Measurements from ENCODE around the gene TERB1. TPM values are rescaled to one million over a fixed set of nuclear protein-coding genes. Genes with fewer than 3 reads are reported as not detected.

Gene TERB1, protein sequence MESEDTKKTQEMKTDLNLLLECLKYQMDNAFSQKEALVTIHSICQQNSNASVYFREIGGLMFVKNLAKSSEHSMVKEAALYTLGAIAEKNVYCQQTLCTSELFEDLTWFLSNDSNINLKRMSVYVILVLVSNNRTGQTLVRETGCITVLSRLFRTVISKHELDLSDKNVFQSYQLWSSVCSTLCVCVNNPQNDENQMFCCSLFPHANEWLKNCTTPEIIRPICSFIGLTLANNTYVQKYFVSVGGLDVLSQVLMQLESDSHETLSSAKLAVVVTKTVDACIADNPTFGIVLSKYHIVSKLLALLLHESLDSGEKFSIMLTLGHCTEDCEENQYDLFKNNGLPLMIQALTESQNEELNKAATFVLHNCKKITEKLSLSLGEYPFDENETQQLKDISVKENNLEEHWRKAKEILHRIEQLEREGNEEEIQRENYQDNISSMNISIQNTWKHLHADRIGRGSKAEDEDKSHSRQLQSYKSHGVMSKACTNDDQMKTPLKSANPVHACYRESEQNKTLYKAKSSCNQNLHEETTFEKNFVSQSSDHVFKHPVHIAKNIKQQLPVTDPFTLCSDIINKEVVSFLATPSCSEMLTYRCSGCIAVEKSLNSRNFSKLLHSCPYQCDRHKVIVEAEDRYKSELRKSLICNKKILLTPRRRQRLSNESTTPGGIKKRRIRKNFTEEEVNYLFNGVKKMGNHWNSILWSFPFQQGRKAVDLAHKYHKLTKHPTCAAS
- not detected for total RNA-seq
- long read RNA-seq: 0 reads

DNA sequence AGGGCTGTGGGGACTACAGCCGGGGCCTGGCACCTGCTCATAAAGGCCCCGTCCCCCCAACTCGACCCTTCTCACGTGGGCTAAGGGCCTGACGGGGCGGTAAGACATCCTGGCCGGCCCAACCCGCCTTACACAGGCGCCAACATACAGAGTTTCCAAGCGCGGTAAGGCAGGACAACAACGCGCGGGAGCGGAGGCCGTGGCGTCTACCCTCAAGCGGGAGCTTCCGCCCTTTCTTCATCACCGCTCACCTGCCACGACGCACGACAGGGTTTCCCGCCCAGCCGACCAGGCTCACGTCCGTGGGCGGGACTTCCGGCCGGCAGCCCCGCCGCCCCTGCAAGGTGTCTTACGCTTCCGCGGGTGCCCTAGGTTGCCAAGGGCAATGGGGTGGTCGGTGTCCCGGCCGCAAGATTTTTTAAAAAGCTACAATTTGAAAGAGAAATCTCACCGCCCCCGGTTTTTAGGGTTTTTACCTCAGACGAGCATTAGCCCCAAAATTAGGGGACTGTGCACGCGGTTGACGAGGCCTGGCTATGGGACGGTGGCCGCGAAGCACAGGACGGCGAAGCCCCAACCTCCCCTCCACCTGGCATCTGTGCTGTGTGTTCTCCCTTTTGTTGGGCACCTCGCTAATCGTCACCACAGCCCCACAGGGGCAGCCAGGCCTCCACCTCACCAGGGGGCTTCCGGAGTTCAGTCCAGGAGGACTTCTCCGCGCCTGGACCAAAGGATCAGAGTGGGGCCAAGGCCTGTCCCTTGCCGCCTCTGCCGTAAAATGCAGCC, at the start of gene TERB1:
TERB1 (minus strand) TSS at position 265 of the 786 bp plus-strand sequence. CDS start 4,786 bp downstream, outside the sequence.
- no peaks in the 10 kb centered on the region for H3K27me3 ChIP-seq (ENCODE audit: low read depth)
- TF ChIP-seq, protein P1, sequence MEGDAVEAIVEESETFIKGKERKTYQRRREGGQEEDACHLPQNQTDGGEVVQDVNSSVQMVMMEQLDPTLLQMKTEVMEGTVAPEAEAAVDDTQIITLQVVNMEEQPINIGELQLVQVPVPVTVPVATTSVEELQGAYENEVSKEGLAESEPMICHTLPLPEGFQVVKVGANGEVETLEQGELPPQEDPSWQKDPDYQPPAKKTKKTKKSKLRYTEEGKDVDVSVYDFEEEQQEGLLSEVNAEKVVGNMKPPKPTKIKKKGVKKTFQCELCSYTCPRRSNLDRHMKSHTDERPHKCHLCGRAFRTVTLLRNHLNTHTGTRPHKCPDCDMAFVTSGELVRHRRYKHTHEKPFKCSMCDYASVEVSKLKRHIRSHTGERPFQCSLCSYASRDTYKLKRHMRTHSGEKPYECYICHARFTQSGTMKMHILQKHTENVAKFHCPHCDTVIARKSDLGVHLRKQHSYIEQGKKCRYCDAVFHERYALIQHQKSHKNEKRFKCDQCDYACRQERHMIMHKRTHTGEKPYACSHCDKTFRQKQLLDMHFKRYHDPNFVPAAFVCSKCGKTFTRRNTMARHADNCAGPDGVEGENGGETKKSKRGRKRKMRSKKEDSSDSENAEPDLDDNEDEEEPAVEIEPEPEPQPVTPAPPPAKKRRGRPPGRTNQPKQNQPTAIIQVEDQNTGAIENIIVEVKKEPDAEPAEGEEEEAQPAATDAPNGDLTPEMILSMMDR (IDR thresholded peaks at IDR 0.05): no peak
- DNase-seq: no peak

DNA sequence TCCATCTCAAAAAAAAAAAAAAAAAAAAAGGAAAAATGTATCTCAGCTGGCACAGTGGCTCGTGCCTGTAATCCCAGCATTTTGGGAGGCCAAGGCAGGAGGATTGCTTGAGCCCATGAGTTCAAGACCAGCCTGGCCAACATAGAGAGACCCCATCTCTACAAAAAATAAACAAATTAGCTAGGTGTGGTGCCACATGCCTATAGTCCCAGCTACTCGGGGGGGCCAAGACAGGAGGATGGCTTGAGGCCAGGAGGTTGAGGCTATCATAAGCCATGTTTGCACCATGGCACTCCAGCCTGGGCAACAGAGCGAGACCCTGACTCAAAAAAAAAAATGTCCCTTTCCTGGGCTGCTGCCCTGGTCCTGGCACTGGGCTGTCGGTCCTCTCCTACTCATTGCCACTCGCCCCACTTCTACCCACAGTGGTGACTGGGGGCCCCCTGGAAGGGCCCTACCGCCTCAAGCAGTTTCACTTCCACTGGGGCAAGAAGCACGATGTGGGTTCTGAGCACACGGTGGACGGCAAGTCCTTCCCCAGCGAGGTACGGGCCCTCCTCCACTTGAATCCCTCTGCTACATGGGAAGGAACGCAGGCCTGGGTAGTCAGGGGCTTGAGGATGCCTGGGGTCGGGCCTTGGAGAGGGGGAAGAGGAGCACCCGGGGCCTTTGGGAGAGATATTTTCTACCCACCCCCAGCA, 48.9 kb upstream of the TERB1 start:
- no peaks in the 10 kb centered on the region for H3K36me3 ChIP-seq
- intact Hi-C loops (cut with DNase I): no loop called here
- H3K4me1 ChIP-seq: no peaks in the 10 kb centered on the region
- peaks cover 6% of the 10 kb centered on the region for H3K27me3 ChIP-seq (ENCODE audit: low read depth)
- H3K27ac ChIP-seq: no peak overlapping the region
- ATAC-seq (no peak), DNase-seq (no peak)
- no peaks in the 10 kb centered on the region for H3K9me3 ChIP-seq
- no peak overlapping the region for H3K4me3 ChIP-seq
- TF ChIP-seq, protein P1 (IDR thresholded peaks at IDR 0.05): no peak

More for the DNA sequence above, at the start of gene TERB1:
- Histone ChIP-seq H3K27ac (no peak within 1 kb of the TSS), H3K36me3 (peaks cover 49% of the 10 kb centered on the region), H3K9me3 (no peaks in the 10 kb centered on the region), H3K4me3 (no peak within 1 kb of the TSS), H3K4me1 (no peaks in the 10 kb centered on the region)
- intact Hi-C loops (cut with DNase I): no loop called here
- ATAC-seq: no peak

DNA sequence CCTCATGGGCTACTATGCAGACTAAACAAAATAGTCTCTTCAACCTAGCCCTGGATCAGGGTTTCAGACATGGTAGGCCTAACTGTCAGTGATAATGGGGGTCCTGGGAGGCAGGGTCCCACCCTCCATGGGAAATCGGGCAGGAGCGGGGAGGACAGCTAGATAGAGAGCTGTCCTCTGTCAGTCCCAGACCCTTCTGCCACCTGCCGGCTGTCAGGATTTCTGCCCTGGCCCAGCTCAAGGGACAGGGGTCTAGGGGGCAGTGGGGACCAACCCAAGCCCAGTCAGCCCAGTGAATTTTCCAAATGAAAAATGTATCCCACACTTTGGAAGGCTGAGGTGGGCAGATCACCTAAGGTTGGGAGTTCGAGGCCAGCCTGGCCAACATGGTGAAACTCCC, 48.2 kb upstream of the TERB1 start:
- peaks cover 6% of the 10 kb centered on the region for H3K4me1 ChIP-seq
- TF ChIP-seq, protein P1 (IDR thresholded peaks at IDR 0.05): no peak
- intact Hi-C loops (cut with DNase I): no loop called here
- ATAC-seq (no peak), DNase-seq (no peak)
- no peak overlapping the region for H3K27ac ChIP-seq
- no peaks in the 10 kb centered on the region for H3K36me3 ChIP-seq
- no peaks in the 10 kb centered on the region for H3K9me3 ChIP-seq
- H3K27me3 ChIP-seq (ENCODE audit: low read depth): peaks cover 13% of the 10 kb centered on the region
- no peak overlapping the region for H3K4me3 ChIP-seq

DNA sequence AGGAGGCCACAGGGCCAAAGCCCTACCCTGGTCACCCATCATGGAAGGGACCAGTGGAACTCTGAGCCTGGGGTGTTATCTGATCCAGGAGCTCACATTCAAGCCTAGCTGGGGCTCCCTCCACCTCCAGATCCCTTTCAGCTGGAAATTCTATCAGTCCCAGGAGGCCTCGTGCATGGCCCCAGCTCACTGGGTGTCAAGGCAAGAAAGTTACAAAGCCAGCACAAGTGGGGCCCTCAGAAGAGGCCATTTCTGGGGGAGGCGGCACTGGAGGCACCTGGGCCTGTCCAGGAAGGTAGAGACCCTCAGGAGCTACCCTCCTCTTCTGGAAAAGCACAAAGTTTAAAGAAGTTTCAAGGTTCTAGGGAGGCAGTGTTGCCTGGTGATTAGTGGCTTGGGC, 47.6 kb upstream of the TERB1 start:
- no peaks in the 10 kb centered on the region for H3K9me3 ChIP-seq
- H3K27ac ChIP-seq: no peak overlapping the region
- DNase-seq: no peak
- peaks cover 19% of the 10 kb centered on the region for H3K27me3 ChIP-seq (ENCODE audit: low read depth)
- TF ChIP-seq, protein P1 (IDR thresholded peaks at IDR 0.05): no peak
- no peaks in the 10 kb centered on the region for H3K36me3 ChIP-seq
- peaks cover 12% of the 10 kb centered on the region for H3K4me1 ChIP-seq
- no peak overlapping the region for H3K4me3 ChIP-seq
- intact Hi-C loops (cut with DNase I): no loop called here
- ATAC-seq: no peak

DNA sequence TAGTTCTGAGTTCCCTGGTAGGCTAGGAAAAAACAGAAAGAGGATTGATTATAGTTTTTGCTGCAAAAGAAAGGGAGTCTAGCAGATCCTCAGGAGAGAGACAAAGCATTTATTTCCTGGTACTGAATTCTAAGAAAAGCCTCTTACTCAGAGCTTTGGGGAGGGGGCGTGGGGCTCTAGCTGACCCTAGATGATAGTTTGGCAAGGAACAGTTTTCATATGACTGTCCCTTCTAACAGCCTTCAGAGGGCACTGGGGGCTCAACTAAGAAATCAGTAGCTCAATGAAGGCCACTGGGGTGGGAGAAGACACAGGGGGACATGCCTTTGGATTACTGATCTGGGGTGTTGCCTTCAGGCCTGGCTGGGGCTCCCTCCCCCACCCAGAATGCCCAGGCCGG, 46.8 kb upstream of the TERB1 start:
- peaks cover 27% of the 10 kb centered on the region for H3K27me3 ChIP-seq (ENCODE audit: low read depth)
- intact Hi-C loops (cut with DNase I): no loop called here
- H3K4me3 ChIP-seq: no peak overlapping the region

More for the DNA sequence above, 46.8 kb upstream of the TERB1 start:
- Histone ChIP-seq H3K9me3 (no peaks in the 10 kb centered on the region), H3K36me3 (no peaks in the 10 kb centered on the region), H3K4me1 (peaks cover 14% of the 10 kb centered on the region), H3K27ac (no peak overlapping the region)
- no peak for DNase-seq
- TF ChIP-seq, protein P1 (IDR thresholded peaks at IDR 0.05): no peak
- ATAC-seq: no peak
